Putamen (tissue), 1 donor: ENCODE measurements around the gene CNDP2.
"Not testable (repeated sequence)": the region's sequence is repeated elsewhere in the genome, so short reads cannot be mapped to it uniquely, and the experiment has no call there.

ENCODE experiments used
- DNase-seq: peaks from one replicate; pipeline ENCODE4 v3.0.0-alpha.2; 2016; ENCODE audit warnings: low spot score

CNDP2 gene

GRCh38 chr18:74534981-74535649, 39.0 kb downstream of the CNDP2 start:
- no peak for DNase-seq

GRCh38 chr18:74539289-74539688, 43.1 kb downstream of the CNDP2 start:
- DNase-seq: no peak

- DNase-seq: no peak
These were observed 44.7 kb downstream of the CNDP2 start for GRCh38 chr18:74540652-74541421.

- DNase-seq: peak; percentile 85
These were observed 45.8 kb downstream of the CNDP2 start for GRCh38 chr18:74541703-74542555.

GRCh38 chr18:74544898-74545297, 48.7 kb downstream of the CNDP2 start:
- DNase-seq: no peak

GRCh38 chr18:74546007-74546406, 49.8 kb downstream of the CNDP2 start:
- no peak for DNase-seq

- no peak for DNase-seq
These were observed 50.8 kb downstream of the CNDP2 start for GRCh38 chr18:74546751-74547530.

- no peak for DNase-seq
These were observed 51.7 kb downstream of the CNDP2 start for GRCh38 chr18:74547860-74548259.

GRCh38 chr18:74549591-74550104, 53.5 kb downstream of the CNDP2 start:
- DNase-seq: no peak

GRCh38 chr18:74550886-74551285, 54.7 kb downstream of the CNDP2 start:
- no peak for DNase-seq

- DNase-seq: no peak
These were observed 55.3 kb downstream of the CNDP2 start for GRCh38 chr18:74551452-74551851.

GRCh38 chr18:74551936-74552555, 55.9 kb downstream of the CNDP2 start:
- peak; percentile 87 for DNase-seq

- DNase-seq: no peak
These were observed 60.0 kb downstream of the CNDP2 start for GRCh38 chr18:74556126-74556525.

- DNase-seq: no peak
These were observed 61.9 kb downstream of the CNDP2 start for GRCh38 chr18:74558096-74558495.

GRCh38 chr18:74562131-74562730, 66.1 kb downstream of the CNDP2 start:
- DNase-seq: no peak

- no peak for DNase-seq
These were observed 66.6 kb downstream of the CNDP2 start for GRCh38 chr18:74562775-74563174.

- no peak for DNase-seq
These were observed 67.8 kb downstream of the CNDP2 start for GRCh38 chr18:74563999-74564398.

- not testable (repeated sequence) for DNase-seq
These were observed 69.0 kb downstream of the CNDP2 start for GRCh38 chr18:74565164-74565563.

GRCh38 chr18:74565993-74566392, 69.8 kb downstream of the CNDP2 start:
- DNase-seq: not testable (repeated sequence)

- DNase-seq: no peak
These were observed 71.7 kb downstream of the CNDP2 start for GRCh38 chr18:74567822-74568221.

GRCh38 chr18:74569401-74569800, 73.2 kb downstream of the CNDP2 start:
- no peak for DNase-seq
